Activated CD4-positive, alpha-beta T cell treated with anti-CD3 and anti-CD28 coated beads, Interleukin-10, Interleukin-2, amounts not matched to agents 100 ng/mL and 50 ng/mL, durations not matched to agents 16 hours and 8 hours (primary cell): ENCODE measurements around the gene FAHD2A.
"Not testable (repeated sequence)": the region's sequence is repeated elsewhere in the genome, so short reads cannot be mapped to it uniquely, and the experiment has no call there.

ENCODE experiments used
- DNase-seq: peaks from one replicate; pipeline ENCODE4 v3.0.0-alpha.2; 2020

Gene FAHD2A

DNA sequence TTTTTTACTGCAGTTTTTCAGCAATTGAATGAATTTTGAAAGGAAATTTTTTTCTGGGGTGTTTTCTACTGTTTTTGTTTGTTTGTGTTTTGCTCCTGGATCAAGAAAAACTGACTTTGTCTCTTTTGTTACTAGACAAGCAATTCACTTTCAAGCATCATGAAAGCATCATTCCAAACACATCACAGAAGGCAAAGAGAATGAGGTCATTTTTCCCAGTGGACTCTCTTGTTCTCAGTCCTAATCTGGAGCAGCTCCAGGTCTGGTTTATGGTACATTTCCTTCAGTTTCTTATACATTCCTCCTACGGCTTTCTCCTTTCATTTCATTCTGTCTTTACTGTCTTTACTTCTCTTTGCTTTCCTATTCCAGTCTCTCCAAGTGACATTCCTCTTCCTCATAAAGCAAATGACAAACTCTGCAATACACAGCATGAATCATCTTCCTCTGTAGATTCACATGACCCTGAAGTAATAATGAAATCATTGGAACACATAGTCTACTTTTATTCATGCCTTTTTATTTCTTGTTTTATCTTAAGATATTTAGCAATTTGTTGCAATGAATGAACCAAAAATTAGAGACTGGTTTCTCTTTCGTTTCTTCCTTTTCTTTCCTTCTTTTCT lies 40.1 kb downstream of the FAHD2A start:
- not testable (repeated sequence) for DNase-seq

DNA sequence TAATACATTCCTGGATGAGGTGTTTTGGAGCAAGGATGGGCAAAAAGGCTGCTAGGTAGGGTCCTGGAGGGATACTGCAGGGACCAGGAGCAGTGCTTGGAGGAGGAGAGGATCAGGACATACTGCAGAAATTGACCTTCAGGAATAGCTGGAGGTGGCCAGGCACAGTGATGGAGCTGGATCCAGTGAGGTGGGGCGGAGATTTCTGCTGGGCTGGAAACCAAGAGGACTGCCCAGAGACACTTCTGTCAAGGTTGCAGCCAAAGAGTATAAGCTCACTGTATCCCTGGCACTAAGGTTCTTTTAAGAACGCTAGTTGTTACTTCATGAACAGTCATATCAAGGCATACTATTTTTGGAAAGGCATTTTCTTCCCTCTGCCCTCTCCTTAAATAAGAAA lies 42.8 kb downstream of the FAHD2A start:
- DNase-seq: not testable (repeated sequence)

- DNase-seq: not testable (repeated sequence)
These were observed 60.8 kb downstream of the FAHD2A start for GRCh38 chr2:95463292-95463691.
